Measurements from ENCODE around the gene STMN3. TPM values are rescaled to one million over a fixed set of nuclear protein-coding genes. Genes with fewer than 3 reads are reported as not detected.

Gene STMN3
- total and polyA plus RNA-seq, 10 of the 15 experiments (the other 5 are each of a cell fraction or from before 2014, with no cell fraction given), result 0.09 to 3.6 (median 1.4) TPM; not detected in 1

GRCh38 chr20:63665708-63666107, 12.5 kb upstream of the STMN3 start:
- Histone ChIP-seq H3K4me3 (no peak overlapping the region), H3K36me3 (ENCODE audit: control insufficient read depth in 2 of 2, insufficient read depth in 2 of 2, low read length in 1 of 2) (peaks cover 8 to 18% of the 10 kb centered on the region in 2 experiments; a peak in 3 of 4 replicates), H4K20me1 (ENCODE audit: control insufficient read depth, insufficient read depth) (no peaks in the 10 kb centered on the region), H3K27me3 (replicated peaks in 1 of 2; ENCODE audit: control insufficient read depth in 2 of 2, insufficient read depth in 2 of 2, low read length in 1 of 2) (no peaks in the 10 kb centered on the region), H3K9ac (ENCODE audit: control insufficient read depth, insufficient read depth, low read length) (no peak overlapping the region), H3K9me3 (replicated peaks; ENCODE audit: control insufficient read depth, insufficient read depth, low read length) (no peaks in the 10 kb centered on the region), H2AFZ (ENCODE audit: control insufficient read depth, low read depth, low read length) (no peak overlapping the region), H3K4me1 (ENCODE audit: control insufficient read depth, insufficient read depth, low read length) (no peaks in the 10 kb centered on the region), H3K27ac (ENCODE audit: control insufficient read depth, insufficient read depth) (no peak overlapping the region), H3K4me2 (ENCODE audit: control insufficient read depth, insufficient read depth) (no peak overlapping the region), H3K79me2 (ENCODE audit: control insufficient read depth, insufficient read depth, low read length) (no peaks in the 10 kb centered on the region)
- FAIRE-seq (no peak), ATAC-seq (no peak), DNase-seq (ENCODE audit: low read depth, low spot score) (no peak)
- intact Hi-C loops (cut with micrococcal nuclease; ENCODE audit: unreplicated experiment) (no loop called here), in situ Hi-C loops (cut with MboI) (no loop called here)
- SMC1A ChIA-PET (ENCODE audit: uncharacterized antibody, unreplicated experiment), result no interaction called here
- BruUV-seq (replicated peaks), result no TSS peak
- RAD21 ChIA-PET (ENCODE audit: unreplicated experiment), result no interaction called here
- WGBS (ENCODE audit: insufficient coverage, insufficient replicate concordance, low lambda C conversion rate, missing lambda C conversion rate), result 94% methylated on average over 13 of the region's 14 CpGs
- CTCF ChIA-PET, result interaction anchor here (0.7 kb wide), 1 partner anchor 58 kb away, joined by 3 read pairs; no protein-coding TSS in a partner anchor
- POLR2A ChIA-PET, result interaction anchor here (1.1 kb wide), 1 partner anchor 8 kb away, joined by 4 read pairs; the partner anchor contains the start of gene RTEL1
- TF ChIP-seq POU2F2 (IDR thresholded peaks at IDR 0.05; ENCODE audit: borderline replicate concordance, low read depth, low read length) (no peak), RBBP5 (conservative IDR thresholded peaks at IDR 0.05) (no peak), GABPA (IDR thresholded peaks at IDR 0.05; ENCODE audit: low read depth) (no peak), IKZF2 (IDR thresholded peaks at IDR 0.05) (no peak), SRF (IDR thresholded peaks at IDR 0.05; ENCODE audit: low read depth in 2 of 2, low read length in 2 of 2) (no peak), NR2C1 (IDR thresholded peaks at IDR 0.05) (no peak), EZH2 (IDR thresholded peaks at IDR 0.05; ENCODE audit: borderline replicate concordance, control insufficient read depth, low read depth, low read length) (no peak), IRF5 (IDR thresholded peaks at IDR 0.05; ENCODE audit: borderline replicate concordance) (no peak), NFXL1 (IDR thresholded peaks at IDR 0.05; ENCODE audit: borderline replicate concordance) (no peak), ZBTB4 (CRISPR knock-in tag; IDR thresholded peaks at IDR 0.05) (no peak), BHLHE40 (IDR thresholded peaks at IDR 0.05; ENCODE audit: borderline replicate concordance in 1 of 2, low read depth in 2 of 2, low read length in 1 of 2) (no peak), PAX8 (IDR thresholded peaks at IDR 0.05) (no peak)
